ENCODE results near the gene ZFYVE27. TPM values are rescaled to one million over a fixed set of nuclear protein-coding genes. Genes with fewer than 3 reads are reported as not detected.
A peak's percentile ranks its signal among the peaks of the same experiment; 100 is the strongest.

ZFYVE27 gene
- total RNA-seq, 1 donor, result 22.0 TPM

DNA sequence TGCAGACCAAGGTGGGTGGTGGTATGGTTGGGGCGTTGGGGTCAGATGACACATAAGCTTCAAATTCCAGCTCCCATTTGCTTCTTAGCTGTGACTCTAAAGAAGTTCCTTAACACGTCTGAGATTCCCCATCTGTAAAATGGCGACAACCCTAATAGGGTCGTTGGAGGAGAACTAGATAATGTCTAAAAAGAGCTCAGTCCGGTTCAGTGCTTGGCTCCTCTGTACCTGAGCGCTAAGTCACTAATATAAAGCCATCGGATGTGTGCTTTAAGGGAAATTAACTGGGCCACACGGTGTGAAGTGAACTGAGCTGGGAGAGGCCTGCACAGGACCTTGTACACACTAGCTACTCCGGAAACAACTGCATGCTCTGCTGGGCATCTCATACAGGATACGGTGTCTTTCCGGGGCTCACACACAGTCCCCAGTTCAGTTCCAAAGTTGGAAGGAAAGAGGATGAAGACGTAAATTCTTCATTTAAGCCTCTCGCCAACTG, 476 bp upstream of the ZFYVE27 start:
- no peak for DNase-seq (ENCODE audit: low read depth)
- TF ChIP-seq CTCF (IDR thresholded peaks at IDR 0.05; ENCODE audit: insufficient read depth, low read depth, low read length), result no peak
- H3K4me3 ChIP-seq (ENCODE audit: low read depth, low read length), result peak overlapping the region; percentile 92

DNA sequence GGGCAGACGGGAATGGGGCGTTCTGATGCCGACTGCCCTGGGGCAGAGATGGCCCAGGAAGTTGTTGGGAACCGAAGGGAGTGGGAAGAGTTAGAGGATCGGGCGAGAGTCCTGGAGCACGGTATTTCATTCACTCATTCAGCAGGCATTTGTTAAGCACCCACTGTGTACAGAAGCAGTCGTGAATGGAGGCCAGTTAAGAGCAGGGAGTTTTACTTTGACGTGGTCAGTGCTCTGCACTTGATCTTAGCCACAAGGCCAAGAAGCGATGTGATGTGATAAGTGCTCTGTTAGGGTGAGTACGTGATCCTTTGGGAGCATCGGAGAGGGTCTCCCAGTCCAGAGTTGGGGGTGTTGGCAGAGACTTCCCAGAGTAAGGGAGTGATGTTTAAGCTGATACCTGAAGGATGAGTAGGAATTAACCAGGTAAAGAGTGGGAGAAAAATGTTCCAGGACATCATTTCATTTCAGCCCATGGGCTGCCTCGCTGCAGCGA, 890 bp downstream of the ZFYVE27 start:
- no peak for TF ChIP-seq CTCF (IDR thresholded peaks at IDR 0.05; ENCODE audit: insufficient read depth, low read depth, low read length)
- peak overlapping the region; percentile 92 for H3K4me3 ChIP-seq (ENCODE audit: low read depth, low read length)
- DNase-seq (ENCODE audit: low read depth), result no peak

DNA sequence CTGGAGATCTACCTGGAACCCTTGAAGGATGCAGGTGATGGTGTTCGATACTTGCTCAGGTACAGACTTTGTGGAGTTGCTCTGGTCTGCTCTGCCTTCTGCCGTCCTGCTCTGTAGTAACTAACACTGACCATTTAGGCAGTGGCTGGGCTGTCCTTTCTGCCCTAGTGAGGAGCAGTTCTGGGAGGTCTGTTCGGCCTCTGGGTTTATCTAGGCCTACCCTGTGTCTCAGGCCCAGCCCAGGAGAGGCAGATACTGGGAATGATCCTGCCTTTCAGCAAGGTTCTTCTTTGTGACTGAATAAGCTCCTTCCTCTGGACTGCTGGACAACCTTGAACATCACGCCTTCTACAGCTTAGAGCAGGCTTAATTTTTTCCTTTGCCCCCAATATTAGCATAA, 1.7 kb downstream of the ZFYVE27 start:
- H3K4me3 ChIP-seq (ENCODE audit: low read depth, low read length), result no peak overlapping the region
- DNase-seq (ENCODE audit: low read depth), result no peak
- no peak for TF ChIP-seq CTCF (IDR thresholded peaks at IDR 0.05; ENCODE audit: insufficient read depth, low read depth, low read length)

DNA sequence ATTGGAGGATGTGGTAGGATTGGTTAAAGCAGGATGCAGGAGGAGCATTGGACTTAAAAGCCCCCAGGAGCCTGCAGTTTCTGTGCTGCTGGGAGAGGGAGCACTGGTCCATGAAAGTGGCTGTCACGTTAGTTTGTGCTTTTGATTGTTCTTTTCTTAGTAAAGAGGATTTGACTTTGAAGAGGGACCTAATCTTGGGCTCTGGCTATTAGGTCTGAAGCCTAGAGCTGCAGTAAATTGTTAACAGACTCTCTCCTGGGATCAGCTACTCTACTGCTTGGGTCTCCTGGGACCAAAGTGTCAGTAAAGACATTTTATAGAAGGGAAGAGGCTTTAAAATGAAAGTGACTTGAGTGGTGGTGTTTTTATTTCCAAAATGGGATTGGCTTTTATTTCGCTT, 3.7 kb downstream of the ZFYVE27 start:
- DNase-seq (ENCODE audit: low read depth), result no peak
- H3K4me3 ChIP-seq (ENCODE audit: low read depth, low read length), result no peak overlapping the region
- no peak for TF ChIP-seq CTCF (IDR thresholded peaks at IDR 0.05; ENCODE audit: insufficient read depth, low read depth, low read length)

DNA sequence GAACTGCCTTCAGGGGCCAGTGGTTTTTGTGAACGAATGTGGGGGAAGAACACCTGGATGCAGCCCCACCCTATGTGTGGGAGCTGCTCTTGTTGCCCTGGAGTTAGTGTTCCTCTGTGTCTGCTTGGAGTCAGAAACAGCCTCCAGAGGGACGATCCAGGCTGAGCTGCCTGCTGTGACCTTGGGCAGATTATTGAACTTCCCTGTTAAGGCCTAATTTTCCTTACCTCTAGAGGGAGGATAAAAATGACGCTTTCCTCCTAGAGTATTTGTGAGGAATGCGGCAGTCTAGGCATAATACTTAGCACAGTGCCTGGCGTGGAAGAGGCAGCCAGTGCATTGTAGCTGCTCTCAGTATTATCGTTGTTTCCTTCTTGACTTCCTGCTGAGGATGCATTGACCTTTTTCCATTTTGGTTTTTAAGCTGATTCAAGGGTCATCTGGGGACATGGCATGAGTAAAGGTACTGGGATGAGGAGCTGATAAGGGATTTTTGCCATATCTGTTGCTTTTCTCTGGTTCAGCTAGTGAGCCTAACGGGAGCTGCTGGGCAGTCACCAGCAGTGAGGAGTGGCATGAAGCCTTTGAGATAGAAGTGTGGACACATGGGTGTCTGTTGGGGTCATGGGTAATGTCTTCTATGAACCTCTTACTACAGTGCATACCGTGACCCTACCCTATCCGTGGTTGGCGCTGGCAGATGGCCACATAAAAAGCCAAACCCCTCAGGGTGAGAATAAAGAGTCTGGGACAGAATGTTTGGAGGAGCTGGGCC, 6.4 kb downstream of the ZFYVE27 start:
- H3K4me3 ChIP-seq (ENCODE audit: low read depth, low read length), result no peak overlapping the region
- no peak for DNase-seq (ENCODE audit: low read depth)
- no peak for TF ChIP-seq CTCF (IDR thresholded peaks at IDR 0.05; ENCODE audit: insufficient read depth, low read depth, low read length)

- no peak for TF ChIP-seq CTCF (IDR thresholded peaks at IDR 0.05; ENCODE audit: insufficient read depth, low read depth, low read length)
- no peak for DNase-seq (ENCODE audit: low read depth)
- no peak overlapping the region for H3K4me3 ChIP-seq (ENCODE audit: low read depth, low read length)
These were observed 7.6 kb downstream of the ZFYVE27 start for GRCh38 chr10:97744405-97745035.
